GM12891 (cell line): ENCODE measurements around the gene ANKRD10.

ENCODE experiments used
- PAX5 ChIP-seq: IDR thresholded peaks from 2 replicates; pipeline ENCODE4 v1.6.1; 2011; ENCODE audit warnings: low read length, moderate library complexity, mild to moderate bottlenecking; ENCODE audit not compliant: insufficient read depth, severe bottlenecking
- POLR2A ChIP-seq: IDR thresholded peaks from 2 replicates; pipeline ENCODE4 v1.6.1; 2011; ENCODE audit warnings: low read depth, low read length, control low read depth
- POLR2AphosphoS5 ChIP-seq: IDR thresholded peaks from 2 replicates; pipeline ENCODE4 v1.6.1; 2011; ENCODE audit warnings: low read depth, low read length, control low read depth
- POU2F2 ChIP-seq: IDR thresholded peaks from 2 replicates; pipeline ENCODE4 v1.6.1; 2011; ENCODE audit warnings: low read depth, mild to moderate bottlenecking, control low read depth, low read length, moderate library complexity
- SPI1 ChIP-seq: IDR thresholded peaks from 2 replicates; pipeline ENCODE4 v1.6.1; 2011; ENCODE audit warnings: low read depth, low read length, control low read depth
- TAF1 ChIP-seq: IDR thresholded peaks from 2 replicates; pipeline ENCODE4 v1.6.1; 2011; ENCODE audit warnings: low read depth, low read length, control low read depth

DNA sequence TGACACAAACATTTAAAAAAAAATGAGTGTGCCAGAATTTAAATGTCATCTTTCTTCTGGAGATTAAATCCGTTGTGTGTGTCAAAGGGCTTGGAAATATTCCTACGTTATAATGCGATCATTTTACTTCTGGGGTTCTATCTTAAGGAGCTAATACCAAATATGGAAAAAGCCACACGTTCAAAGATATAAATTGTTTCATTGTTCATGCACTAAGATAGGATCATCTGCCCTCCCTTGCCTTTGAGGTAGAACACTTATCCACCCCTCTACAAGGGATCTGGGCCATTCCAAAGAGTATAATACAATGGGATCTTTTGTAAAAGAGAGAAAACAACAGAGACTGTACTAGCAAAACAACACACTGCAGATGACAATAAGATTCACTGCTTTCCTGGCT, 64.9 kb downstream of the ANKRD10 start:
- TF ChIP-seq POLR2A (no peak), POLR2AphosphoS5 (no peak), SPI1 (no peak), TAF1 (no peak), PAX5 (no peak), POU2F2 (no peak)
